ENCODE data around the gene RYR1.

GRCh38 chr19:38563475-38563874, 130.0 kb downstream of the RYR1 start:
- TF ChIP-seq CTCF (IDR thresholded peaks at IDR 0.05), result no peak
- TF ChIP-seq POLR2A (IDR thresholded peaks at IDR 0.05), result no peak

Measured in body of pancreas (tissue), 4 donors.